Breast epithelium (tissue), 3 donors: ENCODE results near the gene GPM6B.

ENCODE experiments used
- CTCF ChIP-seq, 3 donors: fragments of 450-650 bp; IDR thresholded peaks; one replicate each; pipeline ENCODE4 v1.5.1; 2016 to 2017; ENCODE audit warnings: antibody characterized with exemption in 3 of 3, mild to moderate bottlenecking in 3 of 3, moderate library complexity in 3 of 3
- POLR2A ChIP-seq: fragments of 450-650 bp; IDR thresholded peaks from one replicate; pipeline ENCODE4 v1.6.1; 2016; ENCODE audit warnings: antibody characterized with exemption, mild to moderate bottlenecking, moderate library complexity

GRCh38 chrX:13816643-13817627 is at the start of gene GPM6B:
- TF ChIP-seq POLR2A (no peak), CTCF (IDR thresholded peaks at IDR 0.05) (no peak)
